Urinary bladder (tissue), 4 donors: ENCODE results near the gene MAGI2. TPM values are rescaled to one million over a fixed set of nuclear protein-coding genes. Genes with fewer than 3 reads are reported as not detected.
"Not testable (repeated sequence)": the region's sequence is repeated elsewhere in the genome, so short reads cannot be mapped to it uniquely, and the experiment has no call there.

Experiments
- DNase-seq: peaks from one replicate; pipeline ENCODE4 v3.0.0-alpha.2; 2015; ENCODE audit errors: extremely low spot score
- H3K27ac ChIP-seq: one replicate; pipeline ENCODE4 v1.5.1; 2013; ENCODE audit warnings: low read depth, mild to moderate bottlenecking, moderate library complexity
- H3K36me3 ChIP-seq: one replicate; pipeline ENCODE4 v1.6.1; 2013; ENCODE audit warnings: mild to moderate bottlenecking, moderate library complexity; ENCODE audit not compliant: insufficient read depth
- H3K4me1 ChIP-seq: one replicate; pipeline ENCODE4 v1.6.1; 2013; ENCODE audit warnings: mild to moderate bottlenecking, moderate library complexity; ENCODE audit not compliant: insufficient read depth
- H3K4me3 ChIP-seq: one replicate; pipeline ENCODE4 v1.5.1; 2013; ENCODE audit warnings: low read depth, low read length
- WGBS: extraction: QIAGEN DNeasy Blood & Tissue Kit; methylation state at CpG from one replicate; pipeline ENCODE4 v1.1.7; 2013; 5-methylcytosine and 5-hydroxymethylcytosine counted together
- polyA plus RNA-seq: library from polyadenylated mRNA; stranded (reverse); fragments of 200-250 nt; gene quantifications from one replicate; pipeline ENCODE4 v1.2.3, GENCODE V29; 2013
- total RNA-seq: library from RNA; depleted of rRNA; stranded (reverse); fragments of >200 nt; gene quantifications from one replicate; pipeline ENCODE4 v1.2.3, GENCODE V29; 2014
- donor health status: healthy with polysubstance abuse.
- donor health status: healthy.

The MAGI2 gene
- total and polyA plus RNA-seq, 2 donors, result 7.6 to 37.4 TPM

GRCh38 chr7:78260826-78261225 lies 1192.6 kb downstream of the MAGI2 start:
- no peaks in the 10 kb centered on the region for H3K4me1 ChIP-seq
- DNase-seq, result no peak
- H3K36me3 ChIP-seq, result no peaks in the 10 kb centered on the region
- WGBS, result 89% methylated on average over 1 of the region's 1 CpG
- H3K4me3 ChIP-seq, result no peak overlapping the region
- H3K27ac ChIP-seq, result no peak overlapping the region

- no peak overlapping the region for H3K4me3 ChIP-seq
- 91% methylated on average over 3 of the region's 3 CpGs for WGBS
Observed at GRCh38 chr7:78254726-78255055, 1198.8 kb downstream of the MAGI2 start.

GRCh38 chr7:78253850-78254725 lies 1199.4 kb downstream of the MAGI2 start:
- 87% methylated on average over 4 of the region's 4 CpGs for WGBS

More at GRCh38 chr7:78254726-78255055, 1198.8 kb downstream of the MAGI2 start:
- DNase-seq, result no peak
- Histone ChIP-seq H3K27ac (no peak overlapping the region), H3K36me3 (no peaks in the 10 kb centered on the region), H3K4me1 (no peaks in the 10 kb centered on the region)

GRCh38 chr7:78248867-78249266 lies 1204.6 kb downstream of the MAGI2 start:
- H3K27ac ChIP-seq, result no peak overlapping the region
- no peak overlapping the region for H3K4me3 ChIP-seq
- no peaks in the 10 kb centered on the region for H3K36me3 ChIP-seq
- DNase-seq, result no peak
- 98% methylated on average over 4 of the region's 4 CpGs for WGBS
- no peaks in the 10 kb centered on the region for H3K4me1 ChIP-seq

More at GRCh38 chr7:78253850-78254725, 1199.4 kb downstream of the MAGI2 start:
- no peak for DNase-seq
- Histone ChIP-seq H3K36me3 (no peaks in the 10 kb centered on the region), H3K27ac (no peak overlapping the region), H3K4me1 (no peaks in the 10 kb centered on the region), H3K4me3 (no peak overlapping the region)

GRCh38 chr7:78247910-78248689 lies 1205.4 kb downstream of the MAGI2 start:
- Histone ChIP-seq H3K36me3 (no peaks in the 10 kb centered on the region), H3K4me1 (no peaks in the 10 kb centered on the region), H3K4me3 (no peak overlapping the region), H3K27ac (no peak overlapping the region)
- no peak for DNase-seq

- not testable (repeated sequence) for H3K36me3 ChIP-seq, DNase-seq, H3K4me3 ChIP-seq, H3K4me1 ChIP-seq, H3K27ac ChIP-seq
- WGBS, result 97% methylated on average over 1 of the region's 1 CpG
Observed at GRCh38 chr7:78240179-78240578, 1213.3 kb downstream of the MAGI2 start.

- DNase-seq, result no peak
- Histone ChIP-seq H3K36me3 (no peaks in the 10 kb centered on the region), H3K4me3 (no peak overlapping the region), H3K4me1 (no peaks in the 10 kb centered on the region), H3K27ac (no peak overlapping the region)
- 78% methylated on average over 3 of the region's 3 CpGs for WGBS
Observed at GRCh38 chr7:78234634-78235033, 1218.8 kb downstream of the MAGI2 start.

GRCh38 chr7:78232806-78233205 lies 1220.7 kb downstream of the MAGI2 start:
- WGBS, result 95% methylated on average over 1 of the region's 1 CpG
- Histone ChIP-seq H3K36me3 (no peaks in the 10 kb centered on the region), H3K4me1 (no peaks in the 10 kb centered on the region), H3K4me3 (no peak overlapping the region), H3K27ac (no peak overlapping the region)
- DNase-seq, result no peak

- H3K4me3 ChIP-seq, result no peak overlapping the region
- no peak overlapping the region for H3K27ac ChIP-seq
- no peaks in the 10 kb centered on the region for H3K4me1 ChIP-seq
- no peak for DNase-seq
- 65% methylated on average over 9 of the region's 9 CpGs for WGBS
- no peaks in the 10 kb centered on the region for H3K36me3 ChIP-seq
Observed at GRCh38 chr7:78226059-78226719, 1227.3 kb downstream of the MAGI2 start.

- WGBS, result 68% methylated on average over 4 of the region's 4 CpGs
- Histone ChIP-seq H3K27ac (no peak overlapping the region), H3K36me3 (no peaks in the 10 kb centered on the region), H3K4me1 (no peaks in the 10 kb centered on the region), H3K4me3 (no peak overlapping the region)
- DNase-seq, result no peak
Observed at GRCh38 chr7:78225534-78225933, 1227.9 kb downstream of the MAGI2 start.

- WGBS, result 99% methylated on average over 4 of the region's 4 CpGs
- Histone ChIP-seq H3K4me1 (no peaks in the 10 kb centered on the region), H3K27ac (no peak overlapping the region), H3K36me3 (no peaks in the 10 kb centered on the region), H3K4me3 (no peak overlapping the region)
- no peak for DNase-seq
Observed at GRCh38 chr7:78224923-78225322, 1228.5 kb downstream of the MAGI2 start.

GRCh38 chr7:78223598-78223997 lies 1229.9 kb downstream of the MAGI2 start:
- H3K4me3 ChIP-seq, result no peak overlapping the region
- no peaks in the 10 kb centered on the region for H3K36me3 ChIP-seq
- no peaks in the 10 kb centered on the region for H3K4me1 ChIP-seq
- no peak overlapping the region for H3K27ac ChIP-seq
- 83% methylated on average over 1 of the region's 1 CpG for WGBS
- no peak for DNase-seq

GRCh38 chr7:78222001-78222751 lies 1231.3 kb downstream of the MAGI2 start:
- Histone ChIP-seq H3K27ac (no peak overlapping the region), H3K36me3 (no peaks in the 10 kb centered on the region), H3K4me1 (no peaks in the 10 kb centered on the region), H3K4me3 (no peak overlapping the region)
- DNase-seq, result no peak
- WGBS, result 35% methylated on average over 5 of the region's 5 CpGs
